H1 (cell line): ENCODE measurements around the gene MAML3. TPM values are rescaled to one million over a fixed set of nuclear protein-coding genes. Genes with fewer than 3 reads are reported as not detected.

Experiments used
- CTCF ChIA-PET: fragments of 300-600 bp; sonication (Branson Sonifier 250); formaldehyde crosslinking; loops from one replicate; lab custom pipeline; 2021; ENCODE audit not compliant: partially characterized antibody; lab: Charles Lee
- POLR2A ChIA-PET: fragments of 300-600 bp; sonication (Branson Sonifier 250); formaldehyde crosslinking; loops from one replicate; lab custom pipeline; 2021; ENCODE audit warnings: inconsistent platforms; ENCODE audit not compliant: partially characterized antibody; lab: Charles Lee
- DNase-seq, 2 experiments: peaks; one replicate each; pipeline versions ENCODE4 v3.0.0 to v3.0.0-alpha.2; 2010 to 2022; ENCODE audit warnings: low spot score in 2 of 2, low read depth in 1 of 2, mixed read lengths in 1 of 2
- FAIRE-seq: peaks from 2 replicates; lab custom pipeline; 2011; peaks lifted over from hg19 to GRCh38; lab: Jason Lieb, UNC
- H2AFZ ChIP-seq: 2 replicates; pipeline ENCODE4 v1.8.1; 2012; ENCODE audit warnings: low read length, inconsistent platforms
- H2AK5ac ChIP-seq: 2 replicates; pipeline ENCODE4 v1.6.1; 2013; ENCODE audit warnings: low read depth, low read length
- H2BK120ac ChIP-seq: replicated peaks from 2 replicates; pipeline ENCODE3; 2013; ENCODE audit warnings: low read depth, low read length, inconsistent platforms
- H2BK12ac ChIP-seq: 2 replicates; pipeline ENCODE4 v1.6.1; 2013; ENCODE audit warnings: low read depth, low read length
- H2BK15ac ChIP-seq: 2 replicates; pipeline ENCODE4 v1.6.1; 2013; ENCODE audit warnings: low read length
- H2BK20ac ChIP-seq: 2 replicates; pipeline ENCODE4 v1.6.1; 2013; ENCODE audit warnings: low read length
- H2BK5ac ChIP-seq: 2 replicates; pipeline ENCODE4 v1.6.1; 2013; ENCODE audit warnings: low read depth, low read length
- H3K14ac ChIP-seq: 2 replicates; pipeline ENCODE4 v1.6.1; 2013; ENCODE audit warnings: inconsistent platforms; ENCODE audit not compliant: insufficient read length
- H3K18ac ChIP-seq: 2 replicates; pipeline ENCODE4 v1.6.1; 2013; ENCODE audit warnings: low read length; ENCODE audit errors: extremely low read depth
- H3K23ac ChIP-seq: 2 replicates; pipeline ENCODE4 v1.6.1; 2013; ENCODE audit warnings: inconsistent platforms; ENCODE audit not compliant: insufficient read length
- H3K23me2 ChIP-seq: 2 replicates; pipeline ENCODE4 v1.6.1; 2013; ENCODE audit warnings: low read depth, low read length
- H3K27ac ChIP-seq: 2 replicates; pipeline ENCODE4 v1.6.1; 2011; ENCODE audit warnings: low read depth, low read length, inconsistent platforms
- H3K27me3 ChIP-seq, 4 experiments: replicated peaks in 1 of 4; 1 replicate in 1 of 4; 2 replicates in 3 of 4; pipeline versions ENCODE4 v1.6.1 to v1.8.1; 2011 to 2013; ENCODE audit warnings: low read length in 3 of 4, mild to moderate bottlenecking in 3 of 4, inconsistent platforms in 2 of 4, mixed read lengths in 2 of 4, moderate library complexity in 1 of 4; ENCODE audit not compliant: control insufficient read depth in 3 of 4, insufficient read depth in 3 of 4; ENCODE audit errors: extremely low read depth in 1 of 4
- H3K36me3 ChIP-seq, 4 experiments: 2 replicates each; pipeline versions ENCODE4 v1.6.1 to v1.8.1; 2011 to 2013; ENCODE audit warnings: mild to moderate bottlenecking in 4 of 4, low read length in 3 of 4, moderate library complexity in 2 of 4, control low read depth in 1 of 4, inconsistent platforms in 1 of 4; ENCODE audit not compliant: insufficient read depth in 4 of 4, control insufficient read depth in 2 of 4
- H3K4ac ChIP-seq: replicated peaks from 2 replicates; pipeline ENCODE3; 2013; ENCODE audit warnings: low read length, low read depth, mixed read lengths, inconsistent platforms; ENCODE audit not compliant: insufficient read length
- H3K4me1 ChIP-seq, 4 experiments: replicated peaks in 1 of 4; 1 replicate in 1 of 4; 2 replicates in 3 of 4; pipeline versions ENCODE4 v1.6.1 to v1.8.1; 2011 to 2013; ENCODE audit warnings: low read length in 3 of 4, inconsistent platforms in 2 of 4, mixed read lengths in 1 of 4; ENCODE audit not compliant: insufficient read depth in 4 of 4, control insufficient read depth in 3 of 4
- H3K4me2 ChIP-seq, 2 experiments: 2 replicates each; pipeline versions ENCODE4 v1.6.1 to v1.8.1; 2011 to 2013; ENCODE audit warnings: low read depth in 2 of 2, low read length in 2 of 2, control low read depth in 1 of 2, inconsistent platforms in 1 of 2, mild to moderate bottlenecking in 1 of 2; ENCODE audit not compliant: insufficient read depth in 1 of 2
- H3K4me3 ChIP-seq, 4 experiments: fragments of 200-600, 300-600 bp in 1 of 4; sonication (generic), shearing (Covaris generic), sonication (Bioruptor Twin) in 1 of 4; 2 replicates each; pipeline versions ENCODE4 v1.5.1 to v1.8.1; 2011 to 2016; ENCODE audit warnings: low read length in 4 of 4, low read depth in 3 of 4, control low read depth in 2 of 4, inconsistent platforms in 2 of 4, mild to moderate bottlenecking in 2 of 4, mixed read lengths in 1 of 4, moderate library complexity in 1 of 4; ENCODE audit not compliant: insufficient read depth in 2 of 4; ENCODE audit errors: extremely low read depth in 1 of 4
- H3K56ac ChIP-seq: replicated peaks from 2 replicates; pipeline ENCODE3; 2013; ENCODE audit warnings: low read depth, mild to moderate bottlenecking, mixed read lengths, low read length, inconsistent platforms; ENCODE audit not compliant: insufficient read length
- H3K79me1 ChIP-seq: 2 replicates; pipeline ENCODE4 v1.6.1; 2013; ENCODE audit warnings: low read depth, low read length, control low read depth
- H3K79me2 ChIP-seq, 2 experiments: 2 replicates each; pipeline versions ENCODE4 v1.6.1 to v1.8.1; 2012 to 2013; ENCODE audit warnings: low read length in 2 of 2, mild to moderate bottlenecking in 2 of 2, inconsistent platforms in 1 of 2; ENCODE audit not compliant: insufficient read depth in 2 of 2, control insufficient read depth in 1 of 2
- H3K9ac ChIP-seq, 4 experiments: replicated peaks in 1 of 4; 1 replicate in 1 of 4; 2 replicates in 3 of 4; pipeline versions ENCODE4 v1.6.1 to v1.8.1; 2011 to 2013; ENCODE audit warnings: low read depth in 3 of 4, low read length in 3 of 4, control low read depth in 2 of 4, mild to moderate bottlenecking in 2 of 4, moderate library complexity in 2 of 4, inconsistent platforms in 1 of 4; ENCODE audit errors: extremely low read depth in 1 of 4
- H3K9me3 ChIP-seq, 2 experiments: 2 replicates each; pipeline versions ENCODE4 v1.6.1 to v1.8.1; 2012 to 2013; ENCODE audit warnings: mild to moderate bottlenecking in 2 of 2, moderate library complexity in 2 of 2, control low read depth in 1 of 2, inconsistent platforms in 1 of 2, low read depth in 1 of 2, low read length in 1 of 2, mixed read lengths in 1 of 2; ENCODE audit not compliant: insufficient read depth in 2 of 2
- H4K20me1 ChIP-seq, 2 experiments: replicated peaks in 1 of 2; 2 replicates each; pipeline versions ENCODE3 to v1.8.1; 2011 to 2013; ENCODE audit warnings: inconsistent platforms in 2 of 2, low read length in 2 of 2, mild to moderate bottlenecking in 1 of 2; ENCODE audit not compliant: insufficient read depth in 2 of 2, control insufficient read depth in 1 of 2
- H4K5ac ChIP-seq: 2 replicates; pipeline ENCODE4 v1.6.1; 2013; ENCODE audit warnings: low read length, low read depth, mixed read lengths, inconsistent platforms; ENCODE audit not compliant: insufficient read length
- H4K8ac ChIP-seq: 2 replicates; pipeline ENCODE4 v1.8.0; 2013; ENCODE audit warnings: mild to moderate bottlenecking, moderate library complexity, low read length, inconsistent platforms; ENCODE audit not compliant: insufficient read depth; ENCODE audit errors: extremely low read depth
- H4K91ac ChIP-seq: replicated peaks from 2 replicates; pipeline ENCODE3; 2013; ENCODE audit warnings: low read length, mixed read lengths, inconsistent platforms; ENCODE audit not compliant: insufficient read length
- EZH2 ChIP-seq: fragments of 200-600 bp; sonication (generic); IDR thresholded peaks from 2 replicates; pipeline ENCODE4 v1.7.1; 2012; ENCODE audit warnings: low read depth, mild to moderate bottlenecking, moderate library complexity, low read length, inconsistent platforms; ENCODE audit not compliant: severe bottlenecking
- GABPA ChIP-seq: IDR thresholded peaks from 2 replicates; pipeline ENCODE4 v1.6.1; 2011; ENCODE audit warnings: mild to moderate bottlenecking, low read length, moderate library complexity, borderline replicate concordance; ENCODE audit not compliant: insufficient read depth
- HDAC2 ChIP-seq, 2 experiments: fragments of 300-600 bp in 1 of 2; sonication (generic) in 1 of 2; IDR thresholded peaks; 2 replicates each; pipeline ENCODE4 v1.6.1; 2011 to 2012; ENCODE audit warnings: low read depth in 2 of 2, low read length in 2 of 2, mild to moderate bottlenecking in 2 of 2, moderate library complexity in 2 of 2, borderline replicate concordance in 1 of 2, inconsistent platforms in 1 of 2
- MAFK ChIP-seq: IDR thresholded peaks from 2 replicates; pipeline ENCODE4 v1.6.1; 2012; ENCODE audit warnings: low read depth, mild to moderate bottlenecking, improper control_type of control experiment, low read length
- POLR2A ChIP-seq, 2 experiments: IDR thresholded peaks; 1 replicate in 1 of 2; 2 replicates in 1 of 2; pipeline ENCODE4 v1.6.1; 2011; ENCODE audit warnings: low read depth in 2 of 2, low read length in 2 of 2, mild to moderate bottlenecking in 2 of 2; ENCODE audit errors: control extremely low read depth in 1 of 2
- POLR2AphosphoS5 ChIP-seq: IDR thresholded peaks from 2 replicates; pipeline ENCODE4 v1.6.1; 2011; ENCODE audit warnings: low read depth, low read length
- ZNF274 ChIP-seq: IDR thresholded peaks from 2 replicates; pipeline ENCODE4 v1.7.0; 2012; ENCODE audit warnings: low read length, borderline replicate concordance; ENCODE audit errors: extremely low read depth
- WGBS, 2 experiments: shearing (Covaris generic) in 1 of 2; methylation state at CpG; one replicate each; pipeline versions ENCODE4 v1.1.6 to v1.1.7; 2013 to 2015; ENCODE audit warnings: low lambda C conversion rate in 2 of 2, mixed read lengths in 2 of 2, inconsistent platforms in 1 of 2, low coverage in 1 of 2, missing lambda C conversion rate in 1 of 2; ENCODE audit not compliant: insufficient replicate concordance in 2 of 2, insufficient coverage in 1 of 2, insufficient read length in 1 of 2; ENCODE audit errors: extremely low coverage in 1 of 2, missing lambda C conversion rate in 1 of 2; 5-methylcytosine and 5-hydroxymethylcytosine counted together
- polyA plus RNA-seq, 7 experiments: library from polyadenylated mRNA; depleted of rRNA in 3 of 7; stranded (reverse) in 5 of 7; unstranded in 2 of 7; fragments of >200 nt in 5 of 7; fragments of 200-250 nt in 2 of 7; gene quantifications; 1 replicate in 5 of 7; 2 replicates in 1 of 7; 4 replicates in 1 of 7; pipeline versions ENCODE4 v1.2.1 to v1.2.3, GENCODE V29; 2011 to 2013; ENCODE audit warnings: missing spikeins in 2 of 7, mixed read lengths in 2 of 7
- total RNA-seq: library from RNA; stranded (reverse); fragmentation: NEBNext Ultra II Directional; extraction: Animal tissue kit (Norgen Biotek cat#: 25700); gene quantifications from 2 replicates; pipeline ENCODE4 v1.2.1, GENCODE V29; 2021
- TF ChIP-seq, protein P1 (sequence below): IDR thresholded peaks from 2 replicates; pipeline ENCODE4 v1.6.1; 2011; ENCODE audit warnings: low read depth, mild to moderate bottlenecking, low read length; ENCODE audit not compliant: insufficient read depth

Gene MAML3
- total and polyA plus RNA-seq, 2 of the 8 experiments (the other 6 are each of a cell fraction or from before 2014, with no cell fraction given): 2.1 to 5.7 TPM

DNA sequence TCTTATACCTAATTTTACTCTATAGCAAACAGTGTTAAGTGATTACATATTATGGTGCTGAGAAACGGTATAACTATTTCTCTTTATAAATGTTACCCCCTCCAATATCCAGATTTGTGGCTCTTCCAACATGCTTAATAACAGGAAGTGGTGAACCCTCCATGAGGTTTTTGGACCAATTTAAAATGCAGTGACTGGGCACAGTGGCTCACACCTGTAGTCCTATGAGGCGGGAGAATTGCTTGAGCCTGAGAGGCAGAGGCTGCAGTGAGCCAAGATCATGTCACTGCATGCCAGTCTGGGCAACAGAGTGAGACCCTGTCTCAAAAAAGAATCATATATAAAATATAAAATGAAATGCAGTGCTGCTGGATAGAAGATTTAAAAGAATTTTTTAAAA is 351.1 kb downstream of the MAML3 start:
- Histone ChIP-seq H2AFZ (no peak overlapping the region), H3K9ac (no peak overlapping the region), H4K5ac (no peak overlapping the region), H4K8ac (no peak overlapping the region), H3K4me1 (no peaks in the 10 kb centered on the region), H3K4me2 (no peak overlapping the region), H3K79me1 (no peaks in the 10 kb centered on the region), H3K9me3 (no peaks in the 10 kb centered on the region), H3K56ac (no peak overlapping the region), H3K4ac (no peak overlapping the region), H3K4me3 (no peak overlapping the region), H2AK5ac (no peak overlapping the region), H2BK12ac (no peak overlapping the region), H3K14ac (no peak overlapping the region), H3K27ac (no peak overlapping the region), H3K79me2 (no peaks in the 10 kb centered on the region), H2BK15ac (no peak overlapping the region), H4K20me1 (no peaks in the 10 kb centered on the region), H2BK20ac (no peak overlapping the region), H3K36me3 (no peaks in the 10 kb centered on the region), H2BK120ac (no peak overlapping the region), H2BK5ac (no peak overlapping the region), H3K23ac (no peak overlapping the region), H3K23me2 (no peaks in the 10 kb centered on the region), H4K91ac (no peak overlapping the region), H3K27me3 (no peaks in the 10 kb centered on the region), H3K18ac (no peak overlapping the region)
- WGBS, 2 experiments: 83% methylated on average over 2 of the region's 2 CpGs; no CpG with 5 or more reads in 1 of the 2 experiments
- no peak for DNase-seq
- FAIRE-seq: no peak
- CTCF ChIA-PET: no interaction called here
- POLR2A ChIA-PET: no interaction called here
- TF ChIP-seq HDAC2 (IDR thresholded peaks at IDR 0.05; ENCODE audit: borderline replicate concordance in 1 of 2, low read depth in 2 of 2, low read length in 2 of 2) (no peak), POLR2AphosphoS5 (no peak), EZH2 (no peak), MAFK (no peak), GABPA (no peak), ZNF274 (no peak), POLR2A (IDR thresholded peaks at IDR 0.05; ENCODE audit: control extremely low read depth in 1 of 2, low read depth in 2 of 2, low read length in 2 of 2) (no peak)
- TF ChIP-seq, protein P1, sequence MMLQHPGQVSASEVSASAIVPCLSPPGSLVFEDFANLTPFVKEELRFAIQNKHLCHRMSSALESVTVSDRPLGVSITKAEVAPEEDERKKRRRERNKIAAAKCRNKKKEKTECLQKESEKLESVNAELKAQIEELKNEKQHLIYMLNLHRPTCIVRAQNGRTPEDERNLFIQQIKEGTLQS: no peak
